ENCODE results near the gene DNAJB14.

DNA sequence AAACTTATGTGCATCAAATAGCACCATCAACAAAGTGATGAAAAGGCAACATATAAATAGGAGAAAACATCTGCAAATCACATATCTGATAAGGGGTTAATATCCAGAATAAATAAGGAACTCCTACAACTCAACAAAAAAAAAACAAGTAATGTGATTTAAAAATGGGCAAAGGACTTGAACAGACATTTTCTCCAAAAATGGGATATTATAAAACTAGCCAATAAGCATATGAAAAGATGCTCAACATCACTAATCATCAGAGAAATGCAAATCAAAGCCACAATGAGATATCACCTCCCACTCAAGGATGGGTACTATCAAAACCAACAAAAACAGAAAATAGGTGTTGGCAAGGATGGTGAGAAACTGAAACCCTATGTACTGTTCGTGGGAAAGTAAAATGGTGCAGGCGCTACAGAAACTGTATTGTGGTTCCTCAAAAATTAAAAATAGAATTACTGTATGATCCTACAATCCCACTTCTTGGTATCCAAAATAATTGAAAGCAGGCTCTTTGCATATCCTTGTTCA, 2.4 kb downstream of the DNAJB14 start:
- TF ChIP-seq, protein P1, sequence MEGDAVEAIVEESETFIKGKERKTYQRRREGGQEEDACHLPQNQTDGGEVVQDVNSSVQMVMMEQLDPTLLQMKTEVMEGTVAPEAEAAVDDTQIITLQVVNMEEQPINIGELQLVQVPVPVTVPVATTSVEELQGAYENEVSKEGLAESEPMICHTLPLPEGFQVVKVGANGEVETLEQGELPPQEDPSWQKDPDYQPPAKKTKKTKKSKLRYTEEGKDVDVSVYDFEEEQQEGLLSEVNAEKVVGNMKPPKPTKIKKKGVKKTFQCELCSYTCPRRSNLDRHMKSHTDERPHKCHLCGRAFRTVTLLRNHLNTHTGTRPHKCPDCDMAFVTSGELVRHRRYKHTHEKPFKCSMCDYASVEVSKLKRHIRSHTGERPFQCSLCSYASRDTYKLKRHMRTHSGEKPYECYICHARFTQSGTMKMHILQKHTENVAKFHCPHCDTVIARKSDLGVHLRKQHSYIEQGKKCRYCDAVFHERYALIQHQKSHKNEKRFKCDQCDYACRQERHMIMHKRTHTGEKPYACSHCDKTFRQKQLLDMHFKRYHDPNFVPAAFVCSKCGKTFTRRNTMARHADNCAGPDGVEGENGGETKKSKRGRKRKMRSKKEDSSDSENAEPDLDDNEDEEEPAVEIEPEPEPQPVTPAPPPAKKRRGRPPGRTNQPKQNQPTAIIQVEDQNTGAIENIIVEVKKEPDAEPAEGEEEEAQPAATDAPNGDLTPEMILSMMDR (conservative IDR thresholded peaks at IDR 0.05 in 1 of 2, IDR thresholded peaks at IDR 0.05 in 1 of 2; ENCODE audit: low read depth in 1 of 2, low read length in 2 of 2), result no peak
- no peak for TF ChIP-seq EZH2 (IDR thresholded peaks at IDR 0.05; ENCODE audit: low read length, missing control alignments)
